HG02884 (cell line): ENCODE results near the gene ROS1.

Experiments
- ATAC-seq: cut with Tn5 transposase; IDR thresholded peaks from one replicate; pipeline ENCODE4 v1.9.1; 2021; ENCODE audit warnings: mild to moderate bottlenecking, moderate library complexity; ENCODE audit not compliant: unreplicated experiment

The ROS1 gene

GRCh38 chr6:117441824-117442264, 16.1 kb upstream of the ROS1 start:
- ATAC-seq = no peak

GRCh38 chr6:117440706-117441525, 15.2 kb upstream of the ROS1 start:
- no peak for ATAC-seq

DNA sequence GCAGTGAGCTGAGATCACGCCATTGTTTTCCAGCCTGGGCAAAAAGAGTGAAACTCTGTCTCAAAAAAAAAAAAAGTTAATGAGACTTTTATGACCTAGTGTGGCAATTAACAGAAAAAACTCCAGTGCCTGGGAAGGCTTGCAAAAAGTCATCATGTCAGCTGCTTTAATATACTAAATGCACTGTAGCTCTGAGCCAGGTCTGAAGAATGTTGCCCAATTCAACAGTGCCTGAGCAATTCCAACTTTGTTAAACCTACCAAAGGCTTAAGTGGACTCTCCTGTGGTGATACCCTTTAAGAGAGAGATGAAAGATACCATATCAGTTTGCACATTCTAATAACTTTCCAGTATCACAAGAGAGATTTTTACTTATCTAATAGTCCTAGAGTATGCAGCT, 6.5 kb upstream of the ROS1 start:
- no peak for ATAC-seq

GRCh38 chr6:117423754-117424153, 2.0 kb downstream of the ROS1 start:
- ATAC-seq = no peak

- no peak for ATAC-seq
These were observed 7.4 kb downstream of the ROS1 start for GRCh38 chr6:117418320-117418719.

DNA sequence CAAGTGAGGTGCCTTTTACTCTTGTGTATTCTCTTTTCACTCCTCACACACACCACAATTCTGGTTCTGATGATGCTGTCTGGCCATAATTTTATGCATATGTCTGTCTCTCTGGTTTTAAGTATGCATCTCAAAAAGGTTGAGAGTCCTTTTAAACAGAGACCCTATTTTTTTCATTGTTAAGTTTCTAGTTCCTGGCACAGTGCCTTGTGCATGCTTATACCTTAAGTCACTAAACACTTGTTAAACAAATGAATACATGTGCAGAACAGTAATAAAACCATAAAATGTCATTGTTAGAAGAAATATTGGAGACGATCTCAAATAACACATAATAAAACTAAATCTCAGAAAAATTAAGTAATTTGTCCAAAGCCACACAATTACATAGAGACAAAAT, 7.9 kb downstream of the ROS1 start:
- no peak for ATAC-seq

GRCh38 chr6:117414770-117415169, 11.0 kb downstream of the ROS1 start:
- ATAC-seq = no peak

GRCh38 chr6:117411474-117411873, 14.3 kb downstream of the ROS1 start:
- ATAC-seq = no peak

- no peak for ATAC-seq
These were observed 15.9 kb downstream of the ROS1 start for GRCh38 chr6:117409863-117410262.

GRCh38 chr6:117409420-117409819, 16.3 kb downstream of the ROS1 start:
- no peak for ATAC-seq

DNA sequence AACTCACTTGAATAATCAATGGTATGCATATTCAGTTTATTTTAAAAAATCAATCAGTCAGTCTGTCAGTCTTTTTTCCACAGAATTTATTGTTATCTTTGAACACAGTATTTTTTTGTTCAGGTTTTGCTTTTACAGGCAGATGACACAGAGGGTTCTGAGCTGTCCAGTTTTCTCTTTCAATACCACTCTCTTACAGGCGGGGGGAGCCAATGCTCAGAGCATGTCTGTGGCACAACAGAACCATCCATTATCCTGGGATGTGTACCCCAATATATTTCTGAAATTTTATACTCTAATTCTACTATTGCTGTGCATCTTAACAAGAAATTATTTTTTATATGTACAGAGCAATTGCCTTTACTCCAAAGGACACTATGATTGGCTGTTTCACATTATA, 21.2 kb downstream of the ROS1 start:
- no peak for ATAC-seq

- ATAC-seq = no peak
These were observed 23.9 kb downstream of the ROS1 start for GRCh38 chr6:117401799-117402198.

DNA sequence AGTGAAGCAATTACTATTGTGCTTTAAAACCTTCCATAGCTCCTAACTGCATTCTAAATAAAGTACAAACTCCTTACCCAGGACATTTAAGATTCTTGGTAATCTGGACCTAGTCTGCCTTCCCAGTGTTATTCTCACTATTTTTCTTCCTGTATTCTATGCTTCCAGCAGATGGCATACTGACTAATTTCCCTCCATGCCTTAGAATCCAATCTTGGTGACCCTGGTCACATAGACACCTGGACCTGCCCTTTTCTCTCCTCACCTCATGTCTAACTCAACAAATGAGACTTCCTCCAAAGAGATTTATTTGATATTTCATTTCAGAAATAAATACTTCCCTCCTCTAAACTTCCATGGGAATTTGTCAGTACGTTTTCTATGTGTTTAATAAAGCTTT, 25.8 kb downstream of the ROS1 start:
- ATAC-seq = no peak

GRCh38 chr6:117399126-117399525, 26.6 kb downstream of the ROS1 start:
- ATAC-seq = no peak

DNA sequence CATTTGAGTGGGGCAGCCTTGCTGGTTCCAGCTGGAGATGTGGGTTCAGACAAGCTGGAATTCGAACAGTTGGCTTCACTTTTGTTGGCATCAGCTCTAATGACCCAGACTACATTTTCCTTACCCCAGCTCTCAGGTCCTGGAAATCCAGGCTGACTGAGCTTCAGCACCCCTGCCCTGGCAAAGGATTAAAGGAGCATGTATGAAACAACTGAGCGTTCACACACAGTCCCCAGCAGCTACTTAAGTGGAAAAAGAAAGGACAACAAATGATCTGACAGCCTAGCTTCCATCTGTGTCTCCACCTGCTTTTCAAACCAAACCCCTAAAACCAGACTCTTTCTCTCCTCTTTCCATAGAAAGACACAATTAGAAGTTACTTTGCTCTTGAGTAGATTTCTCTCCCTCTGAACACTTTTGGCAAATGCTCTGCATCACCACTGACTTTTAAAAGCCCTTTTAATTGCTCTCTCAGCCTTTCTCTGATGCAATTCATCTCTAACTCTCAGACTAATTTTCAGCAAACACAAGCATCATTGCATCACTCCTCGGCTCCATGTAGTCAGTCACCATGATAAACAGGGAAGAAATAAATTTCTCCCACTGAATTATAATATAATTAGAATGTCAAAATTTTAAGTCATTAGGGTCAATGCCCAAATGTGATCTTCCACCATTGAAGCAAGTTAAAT, 28.1 kb downstream of the ROS1 start:
- no peak for ATAC-seq

GRCh38 chr6:117396228-117396627, 29.5 kb downstream of the ROS1 start:
- ATAC-seq = no peak

- ATAC-seq = no peak
These were observed 30.6 kb downstream of the ROS1 start for GRCh38 chr6:117395164-117395563.

GRCh38 chr6:117393045-117393444, 32.7 kb downstream of the ROS1 start:
- ATAC-seq = no peak

GRCh38 chr6:117391874-117392583, 33.7 kb downstream of the ROS1 start:
- ATAC-seq = no peak

DNA sequence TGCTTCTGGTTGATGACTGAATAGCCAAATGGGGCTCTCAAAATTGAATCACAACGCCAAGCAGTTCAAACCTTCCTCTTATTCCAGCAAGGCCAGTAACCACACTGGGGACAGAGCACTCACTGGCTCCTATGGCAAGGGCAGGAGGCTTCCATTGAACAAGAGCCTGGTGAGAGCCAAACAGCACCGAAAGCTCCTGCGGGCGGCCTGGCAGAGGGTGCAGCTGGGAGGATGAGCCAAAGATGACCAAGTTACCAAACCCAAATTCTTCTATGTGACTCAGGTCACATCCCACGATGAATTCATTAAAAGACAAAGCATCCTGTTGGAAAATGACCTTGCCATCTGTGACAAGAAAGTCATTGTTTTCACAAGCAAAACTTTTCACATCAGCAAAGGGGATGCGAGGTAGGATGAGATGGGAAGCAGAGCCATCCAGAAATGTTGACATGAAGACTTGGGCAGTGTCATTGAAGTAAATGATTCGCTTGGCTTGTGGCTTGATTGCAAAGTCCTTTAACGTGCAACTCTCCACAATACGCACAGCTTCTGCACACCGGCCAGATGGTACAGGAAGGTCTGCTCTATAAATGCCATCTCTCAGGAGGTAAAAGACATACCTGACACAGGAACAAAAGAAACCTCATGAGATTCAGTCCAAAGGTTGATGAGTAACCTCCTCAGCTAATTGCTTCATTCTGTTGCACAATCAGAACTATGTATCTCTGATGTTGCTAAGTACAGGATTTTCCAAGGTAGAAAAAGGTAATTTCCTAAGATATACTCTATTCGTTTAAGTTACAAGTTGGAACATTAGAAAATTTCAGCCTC, 36.3 kb downstream of the ROS1 start:
- no peak for ATAC-seq

DNA sequence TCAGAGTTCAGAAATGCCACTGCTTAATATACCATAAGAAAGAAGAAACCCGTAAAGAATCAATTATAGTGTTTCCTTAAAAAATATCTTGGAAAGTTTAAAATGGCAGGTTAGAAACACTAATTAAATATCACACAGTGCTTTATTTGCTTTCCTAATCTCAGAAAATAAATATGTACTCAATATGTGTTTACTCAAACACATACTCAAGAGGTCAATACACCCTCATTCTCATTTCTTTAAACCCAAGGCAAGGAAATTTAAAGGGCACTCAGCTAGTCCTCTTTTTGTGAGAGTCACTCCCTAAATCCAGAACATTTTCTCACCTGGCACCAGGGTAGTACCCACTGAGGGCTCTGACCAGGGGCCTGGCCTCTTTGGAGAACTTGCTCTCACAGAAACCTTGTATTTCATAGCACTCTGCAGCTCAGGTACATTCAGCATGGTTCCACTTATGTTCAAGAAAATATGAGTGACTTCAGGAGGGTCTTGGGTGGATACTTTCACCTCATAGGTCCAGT, 38.2 kb downstream of the ROS1 start:
- ATAC-seq = no peak
